ENCODE measurements around the gene GRB2.
"Not testable (repeated sequence)": the region's sequence is repeated elsewhere in the genome, so short reads cannot be mapped to it uniquely, and the experiment has no call there.

The GRB2 gene

DNA sequence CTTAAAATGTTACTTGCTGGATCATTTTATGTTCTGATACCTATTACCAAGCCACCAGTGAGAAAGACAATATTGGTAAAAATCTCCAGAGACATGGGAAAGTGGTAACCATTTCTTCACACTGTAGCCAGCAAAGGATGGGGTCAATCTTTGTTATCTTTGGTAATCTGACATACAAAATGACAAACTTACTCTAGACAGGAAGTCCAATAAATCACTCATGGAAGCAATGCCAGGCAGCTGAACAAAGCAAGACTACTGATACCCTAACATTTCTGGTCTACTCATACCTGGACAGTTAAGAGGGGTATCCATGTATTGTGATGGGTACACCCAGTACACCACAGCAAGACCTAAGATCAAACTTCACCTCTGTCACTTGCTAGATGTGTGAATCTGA, 19.0 kb downstream of the GRB2 start:
- no peak for DNase-seq (ENCODE audit: low spot score)

DNA sequence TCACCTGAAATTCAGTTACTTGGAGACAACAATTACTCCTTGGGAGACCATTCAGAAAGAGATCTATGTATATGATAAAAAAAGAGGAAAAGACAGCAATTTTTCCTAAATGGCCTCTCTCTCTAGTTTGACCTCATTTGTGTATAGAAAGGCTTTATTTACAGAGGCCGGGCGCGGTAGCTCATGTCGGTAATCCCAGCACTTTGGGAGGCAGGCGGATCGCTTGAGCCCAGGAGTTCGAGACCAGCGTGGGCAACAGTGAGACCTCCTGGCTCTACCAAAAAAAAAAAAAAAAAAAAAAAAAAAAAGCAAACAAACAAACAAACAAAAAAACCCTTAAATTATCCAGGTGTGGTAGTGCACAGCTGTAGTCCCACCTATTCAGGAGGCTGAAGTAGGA, 20.7 kb downstream of the GRB2 start:
- no peak for DNase-seq (ENCODE audit: low spot score)

DNA sequence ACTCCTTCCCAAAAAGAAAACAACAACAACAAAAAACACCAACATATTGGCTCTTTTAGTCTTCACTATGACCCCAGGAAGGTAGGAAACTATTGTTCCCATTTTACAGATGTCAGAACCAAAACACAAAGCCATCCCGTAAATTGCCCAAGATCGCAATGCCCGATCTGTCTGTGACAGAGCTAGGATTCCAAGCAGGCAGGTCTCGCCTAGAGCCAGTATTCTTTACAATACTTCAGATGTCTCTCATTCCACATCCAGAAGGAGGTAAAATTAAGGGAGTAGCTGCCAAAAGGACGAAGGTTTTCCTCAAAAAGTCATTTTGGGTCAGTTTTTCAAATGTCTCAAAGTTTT, 21.7 kb downstream of the GRB2 start:
- no peak for DNase-seq (ENCODE audit: low spot score)

DNA sequence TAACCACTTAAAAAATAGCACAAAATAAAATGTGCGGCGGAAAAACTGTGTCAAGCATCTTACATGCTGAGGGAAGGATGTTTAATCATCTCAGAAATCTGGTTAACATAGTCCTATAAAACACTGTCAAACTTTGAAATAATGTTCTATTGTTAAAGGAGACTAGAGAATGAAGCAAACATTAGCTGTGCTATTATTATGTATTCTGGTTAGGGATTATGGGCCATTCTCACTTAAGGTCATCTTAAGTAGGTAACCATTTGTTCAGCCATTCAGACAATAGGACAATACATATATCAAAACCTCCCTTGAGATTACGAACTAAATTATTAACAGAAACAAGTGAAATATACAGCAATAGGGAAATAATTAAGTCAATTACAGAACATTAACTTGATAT, 24.7 kb downstream of the GRB2 start:
- no peak for DNase-seq (ENCODE audit: low spot score)

DNA sequence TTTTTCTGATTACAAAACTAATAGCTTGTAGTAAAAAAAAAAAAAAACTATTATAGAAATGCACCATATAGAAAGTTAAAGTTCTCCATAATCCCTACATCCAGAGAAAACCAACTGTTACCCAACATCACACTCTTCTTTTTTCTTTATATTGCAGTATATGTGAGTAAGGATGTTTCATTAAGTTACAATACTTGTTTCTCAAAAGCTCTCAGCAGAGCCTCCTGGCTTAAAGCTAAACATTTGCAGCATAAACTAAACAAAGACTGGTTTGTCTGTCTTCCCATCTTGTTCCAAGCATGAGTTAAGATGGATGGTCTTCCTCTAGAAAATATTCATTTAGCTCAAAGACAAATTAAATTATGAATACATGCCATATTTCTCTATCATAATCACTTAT, 25.2 kb downstream of the GRB2 start:
- no peak for DNase-seq (ENCODE audit: low spot score)

DNA sequence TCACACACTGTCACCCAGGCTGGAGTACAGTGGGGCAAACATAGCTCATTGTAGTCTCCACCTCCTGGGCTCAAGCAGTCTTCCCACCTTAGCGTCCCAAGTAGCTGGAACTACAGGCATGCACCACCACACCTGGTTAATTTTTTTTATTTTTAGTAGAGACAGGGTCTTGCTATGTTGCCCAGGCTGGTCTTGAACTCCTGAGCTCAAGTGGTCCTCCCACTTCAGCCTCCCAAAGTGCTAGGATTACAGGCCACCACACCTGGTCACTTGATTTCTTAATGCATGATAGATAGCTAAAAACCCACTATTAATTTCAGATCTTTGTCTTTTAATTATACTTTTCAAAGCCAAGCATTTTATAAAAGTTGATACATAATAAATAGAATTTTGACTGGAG, 26.1 kb downstream of the GRB2 start:
- not testable (repeated sequence) for DNase-seq (ENCODE audit: low spot score)

DNA sequence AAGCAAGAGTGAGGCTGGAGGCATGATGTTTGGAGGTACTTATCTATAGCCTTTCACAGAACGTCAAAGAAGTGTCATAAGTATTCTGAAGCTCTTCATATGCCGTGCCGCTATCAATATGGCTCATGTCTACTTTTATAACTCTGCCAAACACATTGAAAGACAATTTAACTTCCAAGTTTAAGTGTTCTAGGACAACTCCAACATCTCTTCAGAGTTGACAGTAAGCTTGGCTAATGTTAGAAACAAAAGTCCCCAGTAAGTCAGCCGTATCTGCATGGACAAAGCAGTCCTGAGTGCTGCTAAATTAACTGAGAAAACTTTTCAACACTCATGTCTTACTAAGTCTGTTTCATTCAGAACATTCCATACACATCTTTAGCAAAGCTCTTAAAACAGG, 32.2 kb downstream of the GRB2 start:
- no peak for DNase-seq (ENCODE audit: low spot score)

DNA sequence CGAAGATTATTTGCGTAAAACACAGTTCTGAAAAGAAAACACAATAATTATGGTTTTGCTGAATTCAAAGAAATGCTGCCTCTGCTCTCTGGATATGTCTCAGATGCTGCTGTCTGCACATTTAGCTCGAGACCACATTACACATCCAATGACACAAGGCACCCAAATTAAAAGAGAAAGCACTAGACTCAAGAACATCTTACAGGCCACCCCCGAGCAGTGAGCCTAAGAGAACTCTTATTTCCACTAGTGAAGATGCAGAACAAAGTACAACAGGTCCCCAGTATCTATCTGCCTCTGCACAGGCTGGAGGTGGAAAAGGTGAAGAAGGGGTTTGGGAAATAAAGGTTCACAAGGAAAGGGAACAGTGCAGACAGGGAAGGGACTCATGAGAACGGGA, 33.5 kb downstream of the GRB2 start:
- no peak for DNase-seq (ENCODE audit: low spot score)

DNA sequence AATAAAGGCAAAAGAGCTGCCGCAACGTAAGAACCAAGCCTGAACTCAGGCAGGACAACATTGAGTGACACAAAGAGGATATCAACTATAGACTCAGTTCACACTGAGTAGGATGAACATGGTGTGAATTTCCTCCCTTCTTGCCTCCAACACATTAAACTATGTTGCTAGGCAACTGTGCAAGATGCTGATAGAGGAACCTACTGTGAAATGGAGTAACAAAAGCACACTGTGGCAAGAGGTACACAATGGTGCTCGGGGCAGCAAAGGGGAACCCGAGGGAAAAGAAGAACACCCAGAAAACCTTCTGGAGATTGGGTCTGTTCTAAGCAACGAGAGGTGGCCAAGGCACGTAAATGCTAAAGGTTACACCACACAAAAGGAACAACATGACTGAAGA, 34.1 kb downstream of the GRB2 start:
- no peak for DNase-seq (ENCODE audit: low spot score)

DNA sequence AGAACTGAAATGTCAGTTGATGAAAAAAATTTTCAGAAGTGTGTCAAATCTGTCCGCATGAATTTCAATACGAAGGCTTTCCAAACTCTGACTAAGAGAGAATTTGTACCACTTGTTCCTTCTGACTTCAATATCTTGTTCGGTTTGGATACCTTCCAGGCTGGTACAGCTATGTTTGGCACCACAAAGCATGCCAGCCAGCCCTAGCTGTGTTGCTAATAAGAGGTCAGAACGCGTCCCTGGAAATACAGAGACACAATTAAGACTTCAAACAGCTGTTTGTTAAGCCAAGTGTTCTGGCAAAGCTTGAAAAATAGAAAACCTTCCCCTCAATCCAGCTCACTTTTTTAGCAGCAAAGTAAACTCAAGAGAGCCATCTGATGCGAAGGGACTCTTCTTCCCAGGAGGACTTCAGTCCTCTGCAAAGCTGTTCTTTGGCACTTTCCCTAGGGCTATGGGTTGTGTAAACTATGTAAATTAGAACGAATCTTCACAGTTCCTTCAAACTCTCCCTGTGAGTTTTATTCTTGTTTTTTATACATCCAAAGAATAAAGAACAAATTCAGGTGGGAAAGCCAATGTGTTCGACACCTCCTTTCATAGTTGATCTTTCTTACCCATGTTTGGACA, 35.1 kb downstream of the GRB2 start:
- no peak for DNase-seq (ENCODE audit: low spot score)

DNA sequence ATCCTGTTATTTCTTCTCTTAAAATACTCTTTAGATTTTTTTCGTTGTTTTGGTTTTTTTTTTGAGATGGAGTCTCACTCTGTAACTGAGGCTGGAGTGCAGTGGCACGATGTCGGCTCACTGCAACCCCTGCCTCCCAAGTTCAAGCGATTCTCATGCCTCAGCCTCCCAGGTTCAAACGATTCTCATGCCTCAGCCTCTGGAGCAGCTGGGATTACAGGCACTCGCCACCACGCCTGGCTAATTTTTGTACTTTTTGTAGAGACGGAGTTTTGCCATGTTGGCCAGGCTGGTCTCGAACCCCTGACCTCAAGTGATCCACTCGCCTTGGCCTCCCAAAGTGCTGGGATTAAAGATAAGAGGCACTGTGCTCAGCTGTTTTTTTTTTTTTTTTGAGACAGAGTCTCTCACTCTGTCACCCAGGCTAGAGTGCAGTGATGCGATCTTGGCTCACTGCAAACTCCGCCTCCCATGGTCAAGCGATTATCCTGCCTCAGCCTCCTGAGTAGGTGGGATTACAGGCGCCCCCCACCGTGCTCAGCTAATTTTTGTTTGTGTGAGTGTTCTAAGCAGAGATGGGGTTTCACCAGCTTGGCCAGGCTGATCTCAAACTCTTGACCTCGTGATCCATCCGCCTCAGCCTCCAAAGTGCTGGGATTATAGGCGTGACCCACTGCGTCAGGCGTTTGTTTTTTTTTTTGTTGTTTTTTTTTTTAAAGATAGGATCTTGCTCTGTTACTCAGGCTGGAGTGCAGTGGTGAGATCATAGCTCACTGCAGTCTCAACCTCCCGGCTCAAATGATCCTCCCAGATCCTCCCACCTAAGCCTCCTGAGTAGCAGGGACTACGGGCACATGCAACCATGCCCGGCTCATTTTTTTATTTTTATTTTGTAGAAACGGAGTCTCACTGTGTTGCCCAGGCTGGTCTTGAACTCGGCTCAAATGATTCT, 37.4 kb downstream of the GRB2 start:
- DNase-seq (ENCODE audit: low spot score), result not testable (repeated sequence)

DNA sequence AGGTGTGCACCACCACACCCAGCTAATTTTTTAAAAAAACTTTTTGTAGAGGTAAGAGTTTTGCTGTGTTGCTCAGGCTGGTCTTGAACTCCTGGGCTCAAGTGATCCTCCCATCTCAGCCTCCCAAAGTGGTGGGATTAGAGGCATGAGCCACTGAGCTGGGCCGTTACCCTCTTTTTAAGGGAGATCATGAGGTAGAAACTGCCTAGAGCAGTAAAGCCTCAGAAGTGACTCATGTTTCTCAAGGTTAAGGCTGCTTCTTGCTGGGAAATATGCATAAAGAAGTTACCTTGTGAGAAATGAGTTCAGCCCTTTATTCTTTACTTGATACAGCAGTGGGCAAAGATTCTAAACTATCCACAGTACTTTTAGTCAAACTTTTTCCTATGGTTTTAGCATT, 38.2 kb downstream of the GRB2 start:
- DNase-seq (ENCODE audit: low spot score), result no peak

DNA sequence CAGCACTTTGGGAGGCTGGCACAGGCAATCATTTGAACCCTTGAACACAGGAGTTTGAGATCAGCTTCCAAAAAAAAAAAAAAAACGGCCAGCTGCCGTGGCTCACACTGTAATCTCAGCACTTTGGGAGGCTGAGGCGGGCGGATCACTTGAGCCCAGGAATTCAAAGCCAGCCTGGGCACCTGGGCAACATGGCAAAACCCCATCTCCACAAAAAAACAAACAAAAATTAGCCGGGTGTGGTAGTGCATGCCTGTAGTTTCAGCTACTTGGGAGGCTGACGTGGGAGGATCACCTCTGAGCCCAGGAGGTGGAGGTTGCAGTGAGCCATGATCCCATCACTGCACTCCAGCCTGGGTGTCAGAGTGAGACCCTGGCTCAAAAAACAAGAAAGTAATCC, 39.0 kb downstream of the GRB2 start:
- DNase-seq (ENCODE audit: low spot score), result no peak

DNA sequence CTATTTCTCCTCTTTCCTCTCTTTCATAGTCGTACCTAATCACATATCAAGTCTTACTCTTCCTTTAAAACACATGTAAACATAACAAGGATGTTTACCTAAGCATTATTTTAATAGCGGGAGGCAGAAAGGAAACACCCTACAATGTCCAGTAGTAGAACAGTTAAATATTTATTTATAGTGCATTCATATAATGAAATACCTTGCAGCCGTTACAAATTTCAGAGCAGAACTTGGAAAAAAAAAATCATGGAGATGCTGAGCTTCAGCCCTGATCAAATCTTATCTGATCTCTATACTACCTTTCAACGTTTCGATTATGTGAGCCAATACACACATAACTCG, 39.6 kb downstream of the GRB2 start:
- DNase-seq (ENCODE audit: low spot score), result no peak

DNA sequence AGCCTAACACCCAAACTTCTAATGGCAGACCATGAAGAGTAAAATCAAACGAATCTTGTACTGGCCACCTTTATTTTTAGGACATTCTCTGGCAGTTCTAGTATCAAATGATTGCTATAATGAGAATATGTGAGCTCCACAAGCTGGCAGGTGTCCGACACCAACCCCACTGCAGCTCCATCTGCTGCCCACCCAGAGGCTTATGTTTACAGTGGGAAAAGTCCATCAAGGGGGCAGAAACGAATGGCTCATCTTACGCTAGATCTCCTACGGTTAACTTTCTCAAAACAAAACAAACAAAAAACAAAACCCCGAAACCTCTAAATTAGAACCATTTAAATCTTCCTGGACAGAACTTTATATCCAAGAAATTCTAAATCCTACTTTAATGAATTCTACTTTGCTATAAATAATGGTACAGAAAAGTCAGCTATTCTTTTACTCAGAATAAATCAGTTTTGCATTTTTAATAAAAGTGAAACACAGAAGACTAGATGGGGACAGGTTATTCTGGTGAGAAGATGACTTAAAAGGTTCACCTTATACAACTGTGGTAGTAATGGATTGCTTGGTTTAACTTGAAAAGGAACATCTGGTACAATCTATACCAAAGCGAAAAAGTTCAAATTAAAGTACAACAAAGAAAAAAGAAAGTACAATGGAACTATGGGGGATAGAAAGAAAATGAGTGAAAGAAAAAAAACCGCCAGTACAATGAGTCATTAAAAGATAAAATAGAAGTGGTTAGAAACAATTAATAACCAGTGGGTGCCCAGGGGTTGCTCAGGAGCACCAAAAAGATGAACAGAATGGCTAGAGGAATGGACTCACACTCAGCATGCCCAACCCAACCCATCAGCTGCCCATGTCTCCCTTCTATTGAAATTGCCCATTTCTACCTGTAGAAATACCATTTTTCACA, 40.2 kb downstream of the GRB2 start:
- DNase-seq (ENCODE audit: low spot score), result no peak

DNA sequence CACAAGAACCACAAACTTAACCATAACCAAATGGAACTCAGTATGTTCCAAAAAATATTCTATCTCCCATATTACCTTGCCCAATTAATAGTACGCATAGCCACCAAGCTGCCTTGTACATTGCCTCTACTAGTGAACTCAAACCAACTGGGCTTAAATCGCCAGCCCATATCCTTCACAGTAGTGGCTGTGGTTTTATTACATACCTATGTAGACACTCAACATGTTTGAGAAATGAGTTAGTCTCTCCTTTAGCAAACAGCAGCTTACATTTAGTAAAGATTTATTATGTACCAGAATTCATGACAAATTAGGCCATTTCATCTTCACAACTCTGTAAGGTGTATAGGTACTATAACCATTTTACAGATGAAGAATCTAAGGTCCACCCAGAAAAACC, 41.4 kb downstream of the GRB2 start:
- DNase-seq (ENCODE audit: low spot score), result peak; percentile 71

DNA sequence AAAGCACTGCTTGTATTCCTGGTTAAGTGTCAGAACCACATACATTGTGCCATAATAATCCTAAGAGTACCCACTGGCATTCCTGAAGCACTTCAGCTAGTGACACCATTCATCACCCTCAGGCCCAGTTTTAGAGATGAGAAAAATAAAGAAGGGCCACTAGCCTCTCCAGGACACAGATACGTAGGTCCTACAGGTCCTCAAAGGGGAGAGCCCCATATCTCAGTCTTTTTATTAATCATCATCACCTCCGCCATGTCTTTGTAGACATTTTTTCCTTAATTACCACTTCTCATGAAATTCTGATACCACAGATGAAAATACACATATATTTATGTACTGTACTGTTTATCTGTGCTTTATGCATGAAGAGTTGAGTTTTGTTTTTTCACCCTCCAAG, 43.5 kb downstream of the GRB2 start:
- no peak for DNase-seq (ENCODE audit: low spot score)

DNA sequence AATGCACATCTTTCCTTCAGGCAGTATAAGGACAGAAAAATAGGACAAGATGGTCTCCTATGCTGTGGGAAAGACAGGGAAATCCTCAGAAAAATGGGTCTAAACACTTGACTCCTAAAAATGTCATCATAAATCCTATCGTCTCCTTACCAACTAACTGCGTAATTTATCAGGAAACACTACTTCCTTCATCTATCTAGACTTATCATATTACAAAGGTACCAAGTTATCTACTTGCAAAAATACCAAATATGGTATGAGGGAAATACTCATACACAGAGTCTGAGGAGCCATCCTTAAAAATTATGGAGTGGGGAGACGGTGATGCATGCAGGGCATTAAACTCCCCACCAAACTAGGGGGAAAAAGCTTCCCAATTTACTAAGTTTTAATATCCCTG, 44.1 kb downstream of the GRB2 start:
- DNase-seq (ENCODE audit: low spot score), result no peak

DNA sequence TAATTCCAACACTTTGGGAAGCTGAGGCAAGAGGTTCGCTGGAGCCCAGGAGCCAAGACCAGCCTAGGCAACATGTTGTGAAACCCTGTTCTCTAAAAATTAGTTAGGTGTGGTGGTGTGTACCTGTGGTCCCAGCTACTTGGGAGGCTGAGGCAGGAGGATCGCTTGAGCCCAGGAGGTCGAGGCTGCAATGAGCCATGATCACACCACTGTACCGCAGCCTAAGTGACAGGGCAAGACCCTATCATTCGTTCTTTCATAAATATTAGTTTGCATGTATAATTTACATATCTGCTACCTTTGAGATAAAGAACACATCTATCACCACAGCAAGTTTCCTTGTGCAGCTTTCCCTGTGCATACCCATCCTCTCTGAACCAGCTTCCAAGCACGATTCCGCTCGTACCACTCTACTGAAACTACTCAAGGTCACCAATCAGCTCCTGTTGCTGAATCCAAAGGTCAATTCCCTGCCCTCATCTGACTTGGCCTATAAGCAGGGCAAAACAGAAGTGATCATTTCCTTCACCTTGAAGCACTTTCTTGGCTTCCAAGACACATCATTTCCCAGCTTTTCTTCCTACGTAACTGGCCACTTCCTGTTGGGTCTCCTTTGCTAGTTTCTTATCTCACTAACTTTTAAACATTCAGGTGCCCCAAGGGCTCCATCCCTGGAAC, 49.1 kb downstream of the GRB2 start:
- DNase-seq (ENCODE audit: low spot score), result no peak

DNA sequence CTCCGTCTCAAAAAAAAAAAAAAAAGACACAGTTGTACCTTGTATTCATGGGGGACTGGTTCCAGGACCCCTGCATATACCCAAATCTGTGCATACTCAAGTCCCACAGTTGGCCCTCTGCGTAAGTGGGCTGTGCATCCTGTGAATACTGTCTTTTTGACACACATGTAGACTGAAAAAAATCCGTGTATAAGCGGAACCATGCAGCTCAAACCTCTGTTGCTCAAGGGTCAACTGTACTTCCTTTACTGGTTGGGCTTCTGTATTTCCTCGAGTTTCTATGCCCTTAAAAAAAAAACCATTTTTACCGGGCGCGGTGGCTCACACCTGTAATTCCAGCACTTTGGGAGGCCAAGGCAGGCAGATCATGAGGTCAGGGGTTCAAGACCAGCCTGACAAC, 52.3 kb downstream of the GRB2 start:
- DNase-seq (ENCODE audit: low spot score), result no peak

DNA sequence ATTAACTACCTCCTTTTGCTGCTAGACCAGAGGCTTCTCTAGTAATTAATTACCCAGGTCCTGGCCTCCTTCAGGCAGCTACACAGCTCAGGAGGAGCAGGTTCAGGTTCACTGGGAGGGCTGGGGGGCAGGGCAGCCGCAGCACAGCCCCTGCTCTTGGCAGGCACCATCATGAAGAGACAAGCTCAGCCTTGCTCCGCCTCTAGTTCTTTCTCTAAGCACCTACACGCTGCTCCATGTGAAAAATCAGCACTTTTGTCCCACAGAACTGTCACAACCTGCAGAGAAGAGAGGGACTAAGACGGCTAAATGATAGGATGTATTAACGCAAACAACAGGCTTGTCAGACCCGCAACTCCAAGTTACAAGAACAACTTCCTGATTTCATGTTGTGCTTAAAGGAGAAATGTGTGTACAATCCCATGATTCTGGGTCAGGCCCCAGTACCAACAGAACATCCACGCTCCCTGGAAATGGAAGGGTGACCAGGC, 53.4 kb downstream of the GRB2 start:
- no peak for DNase-seq (ENCODE audit: low spot score)

DNA sequence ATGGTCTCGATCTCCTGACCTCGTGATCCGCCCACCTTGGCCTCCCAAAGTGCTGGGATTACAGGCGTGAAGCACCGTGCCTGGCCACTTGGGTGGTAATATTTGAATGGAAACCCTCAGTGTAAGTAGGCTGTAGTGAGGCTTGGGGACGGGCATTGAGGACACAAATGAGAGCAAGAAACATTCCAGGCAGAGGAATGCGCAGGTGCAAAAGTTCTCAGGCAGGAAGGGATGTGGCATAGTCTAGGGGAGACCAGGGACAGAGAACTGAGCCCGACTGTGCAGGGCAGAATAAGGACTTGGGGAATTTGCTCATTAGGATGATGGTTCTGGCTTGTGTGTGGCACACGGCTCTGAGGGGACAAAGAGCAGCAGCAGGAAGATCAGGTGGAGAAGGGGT, 54.8 kb downstream of the GRB2 start:
- DNase-seq (ENCODE audit: low spot score), result no peak

Measured in GM03348 (cell line).